Loucy (cell line): ENCODE measurements around the gene ZNF470.

Experiments used
- H2AFZ ChIP-seq: fragments of 200-600 bp; sonication (generic); 2 replicates; pipeline ENCODE4 v1.6.0; 2016; ENCODE audit warnings: antibody characterized with exemption, mild to moderate bottlenecking, low read length, moderate library complexity
- H3F3A ChIP-seq: fragments of 200-600 bp; 2 replicates; pipeline ENCODE4 v1.6.0; 2016; ENCODE audit warnings: antibody characterized with exemption, low read depth, mild to moderate bottlenecking
- H3K27me3 ChIP-seq: fragments of 200-600 bp; sonication (generic); 2 replicates; pipeline ENCODE4 v1.6.1; 2014; ENCODE audit warnings: low read length, mild to moderate bottlenecking; ENCODE audit not compliant: insufficient read depth, poor library complexity, severe bottlenecking
- H3K36me3 ChIP-seq: fragments of 200-600 bp; sonication (generic); 2 replicates; pipeline ENCODE4 v1.6.1; 2016; ENCODE audit warnings: low read length; ENCODE audit not compliant: insufficient read depth
- H3K4me1 ChIP-seq: fragments of 200-600 bp; sonication (generic); 2 replicates; pipeline ENCODE4 v1.5.1; 2014; ENCODE audit warnings: low read length, mild to moderate bottlenecking; ENCODE audit not compliant: insufficient read depth, poor library complexity, severe bottlenecking
- H3K4me2 ChIP-seq: fragments of 200-600 bp; sonication (generic); 2 replicates; pipeline ENCODE4 v1.6.0; 2014; ENCODE audit warnings: antibody characterized with exemption, low read length, low read depth, mild to moderate bottlenecking; ENCODE audit not compliant: poor library complexity, severe bottlenecking
- H3K4me3 ChIP-seq: fragments of 200-600 bp; sonication (generic); 2 replicates; pipeline ENCODE4 v1.5.1; 2014; ENCODE audit warnings: low read length, mild to moderate bottlenecking, mixed read lengths; ENCODE audit not compliant: poor library complexity, severe bottlenecking
- H3K79me2 ChIP-seq: fragments of 200-600 bp; sonication (generic); 2 replicates; pipeline ENCODE4 v1.6.1; 2014; ENCODE audit warnings: low read length; ENCODE audit not compliant: insufficient read depth
- H3K9ac ChIP-seq: fragments of 200-600 bp; sonication (generic); 2 replicates; pipeline ENCODE4 v1.6.0; 2014; ENCODE audit warnings: mild to moderate bottlenecking, low read depth, low read length, moderate library complexity; ENCODE audit not compliant: poor library complexity, severe bottlenecking
- H3K9me2 ChIP-seq: fragments of 200-600 bp; sonication (generic); replicated peaks from 2 replicates; pipeline ENCODE4 v1.6.1; 2016; ENCODE audit warnings: low read depth, low read length, mixed read lengths
- H3K9me3 ChIP-seq: fragments of 200-600 bp; sonication (generic); 2 replicates; pipeline ENCODE4 v1.6.1; 2014; ENCODE audit warnings: mild to moderate bottlenecking, antibody characterized with exemption, low read length, low read depth; ENCODE audit not compliant: insufficient read depth
- H4K20me1 ChIP-seq: fragments of 200-600 bp; sonication (generic); 2 replicates; pipeline ENCODE4 v1.6.0; 2014; ENCODE audit warnings: antibody characterized with exemption, low read length, mild to moderate bottlenecking; ENCODE audit not compliant: insufficient read depth, poor library complexity, severe bottlenecking
- CTCF ChIP-seq: fragments of 200-600 bp; sonication (generic); conservative IDR thresholded peaks from 2 replicates; pipeline ENCODE4 v1.5.1; 2014; ENCODE audit warnings: mild to moderate bottlenecking, antibody characterized with exemption, low read length
- EZH2phosphoT487 ChIP-seq: fragments of 200-600 bp; IDR thresholded peaks from 2 replicates; pipeline ENCODE4 v1.6.1; 2018; ENCODE audit warnings: antibody characterized with exemption, mild to moderate bottlenecking, moderate library complexity, borderline replicate concordance

The ZNF470 gene

GRCh38 chr19:56617531-56617930 is 50.3 kb downstream of the ZNF470 start:
- no peak overlapping the region for H2AFZ ChIP-seq
- H3K9ac ChIP-seq: no peak overlapping the region
- H3K9me2 ChIP-seq: no peaks in the 10 kb centered on the region
- TF ChIP-seq CTCF (no peak), EZH2phosphoT487 (no peak)
- peaks cover 9% of the 10 kb centered on the region for H4K20me1 ChIP-seq
- no peaks in the 10 kb centered on the region for H3K9me3 ChIP-seq
- no peaks in the 10 kb centered on the region for H3K4me1 ChIP-seq
- H3K79me2 ChIP-seq: no peaks in the 10 kb centered on the region; the same call in 1 of the 2 replicates
- no peaks in the 10 kb centered on the region for H3F3A ChIP-seq
- no peaks in the 10 kb centered on the region for H3K27me3 ChIP-seq
- no peak overlapping the region for H3K4me2 ChIP-seq
- peaks cover 19% of the 10 kb centered on the region; the same call in 1 of the 2 replicates for H3K36me3 ChIP-seq
- H3K4me3 ChIP-seq: no peak overlapping the region

- peaks cover 9% of the 10 kb centered on the region for H4K20me1 ChIP-seq
- H3K9ac ChIP-seq: no peak overlapping the region
- H3K27me3 ChIP-seq: no peaks in the 10 kb centered on the region
- no peak overlapping the region for H3K4me3 ChIP-seq
- no peaks in the 10 kb centered on the region for H3K9me3 ChIP-seq
- no peak overlapping the region for H3K4me2 ChIP-seq
- no peaks in the 10 kb centered on the region for H3K9me2 ChIP-seq
- H3K4me1 ChIP-seq: no peaks in the 10 kb centered on the region
- no peaks in the 10 kb centered on the region for H3F3A ChIP-seq
- TF ChIP-seq CTCF (no peak), EZH2phosphoT487 (no peak)
- H3K79me2 ChIP-seq: no peaks in the 10 kb centered on the region; the same call in 1 of the 2 replicates
- peaks cover 34% of the 10 kb centered on the region; the same call in 1 of the 2 replicates for H3K36me3 ChIP-seq
- no peak overlapping the region for H2AFZ ChIP-seq
Measured at GRCh38 chr19:56619121-56619520, 51.9 kb downstream of the ZNF470 start.

DNA sequence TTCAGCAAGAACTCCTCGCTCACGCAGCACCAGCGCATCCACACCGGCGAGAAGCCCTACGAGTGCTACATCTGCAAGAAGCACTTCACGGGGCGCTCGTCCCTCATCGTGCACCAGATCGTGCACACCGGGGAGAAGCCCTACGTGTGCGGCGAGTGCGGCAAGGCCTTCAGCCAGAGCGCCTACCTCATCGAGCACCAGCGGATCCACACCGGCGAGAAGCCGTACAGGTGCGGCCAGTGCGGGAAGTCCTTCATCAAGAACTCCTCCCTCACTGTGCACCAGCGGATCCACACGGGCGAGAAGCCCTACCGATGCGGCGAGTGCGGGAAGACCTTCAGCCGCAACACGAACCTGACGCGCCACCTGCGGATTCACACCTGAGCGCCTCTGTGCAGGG is 55.1 kb downstream of the ZNF470 start:
- Histone ChIP-seq H3K9me3 (no peaks in the 10 kb centered on the region), H2AFZ (no peak overlapping the region), H3K27me3 (no peaks in the 10 kb centered on the region), H3K36me3 (peaks cover 46% of the 10 kb centered on the region; the same call in 1 of the 2 replicates), H3K79me2 (no peaks in the 10 kb centered on the region; the same call in 1 of the 2 replicates), H4K20me1 (peaks cover 5% of the 10 kb centered on the region), H3K4me2 (no peak overlapping the region), H3K4me1 (no peaks in the 10 kb centered on the region), H3K4me3 (no peak overlapping the region), H3K9ac (no peak overlapping the region), H3K9me2 (no peaks in the 10 kb centered on the region), H3F3A (no peaks in the 10 kb centered on the region)
- TF ChIP-seq EZH2phosphoT487: no peak
- TF ChIP-seq CTCF: no peak
